Esophagus squamous epithelium (tissue), 5 donors: ENCODE data around the gene C1orf56. TPM values are rescaled to one million over a fixed set of nuclear protein-coding genes. Genes with fewer than 3 reads are reported as not detected.

ENCODE experiments used
- DNase-seq: peaks from one replicate; lab custom pipeline; 2025; lab: John Stamatoyannopoulos, UW
- H3K27ac ChIP-seq, 4 donors: fragments of 200-600 bp; sonication (generic); one replicate each; pipeline ENCODE4 v1.5.1; 2016 to 2019; ENCODE audit warnings: mild to moderate bottlenecking in 1 of 4
- H3K27me3 ChIP-seq, 4 donors: fragments of 200-600 bp; sonication (generic); 1 replicate in 3 of 4; 2 replicates in 1 of 4; pipeline versions ENCODE4 v1.5.1 to v1.6.0; 2017 to 2021; ENCODE audit warnings: antibody characterized with exemption in 1 of 4
- H3K36me3 ChIP-seq, 3 donors: fragments of 200-600 bp; sonication (generic); one replicate each; pipeline ENCODE4 v1.5.1; 2016 to 2019
- H3K4me1 ChIP-seq, 3 donors: fragments of 200-600 bp; sonication (generic); one replicate each; pipeline ENCODE4 v1.5.1; 2017 to 2019
- H3K4me3 ChIP-seq, 4 donors: fragments of 200-600 bp; sonication (generic); 1 replicate in 3 of 4; 2 replicates in 1 of 4; pipeline ENCODE4 v1.5.1; 2016 to 2019; ENCODE audit warnings: mild to moderate bottlenecking in 2 of 4, moderate library complexity in 1 of 4
- H3K9me3 ChIP-seq, 3 donors: fragments of 200-600 bp; sonication (generic); one replicate each; pipeline ENCODE4 v1.5.1; 2016 to 2019
- POLR2A ChIP-seq, 4 donors: fragments of 450-650 bp; IDR thresholded peaks; one replicate each; pipeline ENCODE4 v1.6.1; 2017; ENCODE audit warnings: antibody characterized with exemption in 4 of 4, mild to moderate bottlenecking in 4 of 4, moderate library complexity in 3 of 4
- WGBS, 2 donors: methylation state at CpG; one replicate each; pipeline ENCODE4 v1.1.5; 2018; 5-methylcytosine and 5-hydroxymethylcytosine counted together
- intact Hi-C: fragments of 100-400 bp; cut with DNase I; formaldehyde crosslinking; loops from one replicate; pipeline ENCODE4 v1.15.0; 2022
- total RNA-seq, 4 donors: library from RNA; depleted of rRNA; stranded (reverse); fragments of >200 nt; gene quantifications; one replicate each; pipeline ENCODE4 v1.1.0, GENCODE V29; 2016
- TF ChIP-seq, protein P1 (sequence below), 6 experiments: fragments of 450-650 bp in 4 of 6; fragments of 200-600 bp in 2 of 6; sonication (generic) in 2 of 6; IDR thresholded peaks; one replicate each; pipeline ENCODE4 v1.5.1; 2016 to 2019; ENCODE audit warnings: antibody characterized with exemption in 6 of 6, mild to moderate bottlenecking in 4 of 6, moderate library complexity in 4 of 6
- donor health status: DM: yes; HTN: yes; CAD: no.

Gene C1orf56
- total RNA-seq, 4 donors from 2014 or later, result 0.23 to 3.2 (median 2.3) TPM

- H3K4me1 ChIP-seq, result peaks cover 8 to 49% (median 15%) of the 10 kb centered on the region in 3 donors
- no peak for TF ChIP-seq POLR2A (IDR thresholded peaks at IDR 0.05)
- TF ChIP-seq, protein P1, sequence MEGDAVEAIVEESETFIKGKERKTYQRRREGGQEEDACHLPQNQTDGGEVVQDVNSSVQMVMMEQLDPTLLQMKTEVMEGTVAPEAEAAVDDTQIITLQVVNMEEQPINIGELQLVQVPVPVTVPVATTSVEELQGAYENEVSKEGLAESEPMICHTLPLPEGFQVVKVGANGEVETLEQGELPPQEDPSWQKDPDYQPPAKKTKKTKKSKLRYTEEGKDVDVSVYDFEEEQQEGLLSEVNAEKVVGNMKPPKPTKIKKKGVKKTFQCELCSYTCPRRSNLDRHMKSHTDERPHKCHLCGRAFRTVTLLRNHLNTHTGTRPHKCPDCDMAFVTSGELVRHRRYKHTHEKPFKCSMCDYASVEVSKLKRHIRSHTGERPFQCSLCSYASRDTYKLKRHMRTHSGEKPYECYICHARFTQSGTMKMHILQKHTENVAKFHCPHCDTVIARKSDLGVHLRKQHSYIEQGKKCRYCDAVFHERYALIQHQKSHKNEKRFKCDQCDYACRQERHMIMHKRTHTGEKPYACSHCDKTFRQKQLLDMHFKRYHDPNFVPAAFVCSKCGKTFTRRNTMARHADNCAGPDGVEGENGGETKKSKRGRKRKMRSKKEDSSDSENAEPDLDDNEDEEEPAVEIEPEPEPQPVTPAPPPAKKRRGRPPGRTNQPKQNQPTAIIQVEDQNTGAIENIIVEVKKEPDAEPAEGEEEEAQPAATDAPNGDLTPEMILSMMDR (IDR thresholded peaks at IDR 0.05), result no peak
- no peaks in the 10 kb centered on the region for H3K9me3 ChIP-seq
- H3K27me3 ChIP-seq, result no peaks in the 10 kb centered on the region
- WGBS, 2 donors, result 92 to 95% methylated on average over 13 to 14 of the region's 14 CpGs
- no peak overlapping the region for H3K27ac ChIP-seq
- no peak overlapping the region for H3K4me3 ChIP-seq
- peaks cover 0 to 27% (median 0%) of the 10 kb centered on the region in 3 donors for H3K36me3 ChIP-seq
- DNase-seq, result no peak
- intact Hi-C loops, result no loop called here
Observed at GRCh38 chr1:151012684-151013471, 34.7 kb upstream of the C1orf56 start.

- Histone ChIP-seq H3K4me1 (peaks cover 8 to 46% (median 14%) of the 10 kb centered on the region in 3 donors), H3K36me3 (peaks cover 0 to 33% (median 0%) of the 10 kb centered on the region in 3 donors), H3K27ac (no peak overlapping the region), H3K27me3 (no peaks in the 10 kb centered on the region), H3K9me3 (no peaks in the 10 kb centered on the region), H3K4me3 (no peak overlapping the region)
- intact Hi-C loops, result no loop called here
- DNase-seq, result no peak
- 63 to 65% methylated on average over 2 of the region's 2 CpGs for WGBS, 2 donors
- no peak for TF ChIP-seq POLR2A (IDR thresholded peaks at IDR 0.05)
- TF ChIP-seq, protein P1 (IDR thresholded peaks at IDR 0.05), result no peak
Observed at GRCh38 chr1:151013518-151013917, 34.0 kb upstream of the C1orf56 start.

DNA sequence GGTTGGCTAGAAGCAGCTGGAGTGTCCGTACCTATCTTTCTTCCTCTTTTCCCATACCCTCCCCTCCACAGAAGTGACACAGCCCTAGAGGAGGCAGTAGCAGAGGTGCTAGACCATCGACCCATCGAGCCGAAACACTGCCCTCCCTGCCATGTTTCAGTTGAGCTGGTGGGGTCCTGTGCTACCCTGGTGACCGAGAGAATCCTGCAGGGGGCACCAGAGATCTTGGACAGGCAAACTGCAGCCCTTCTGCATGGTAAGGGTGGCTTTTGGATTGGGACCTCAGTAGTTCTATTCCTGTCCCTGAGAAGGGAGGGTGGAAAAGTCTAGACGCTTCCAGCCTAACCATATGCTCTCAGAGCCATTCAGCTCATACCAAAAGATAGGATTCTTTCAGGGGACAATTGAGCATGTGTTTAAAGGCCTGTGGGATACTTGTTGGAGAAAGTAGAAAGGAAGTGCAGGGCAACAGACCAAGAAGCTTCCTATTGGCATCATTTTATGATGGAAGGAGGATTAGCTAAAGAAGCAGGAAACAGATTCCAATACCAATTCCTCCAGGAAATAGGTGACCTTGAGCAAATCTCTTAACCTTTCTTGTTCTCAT, 22.9 kb upstream of the C1orf56 start:
- WGBS, 2 donors, result 24 to 29% methylated on average over 2 to 4 of the region's 6 CpGs
- TF ChIP-seq, protein P1 (IDR thresholded peaks at IDR 0.05), result peak; percentile 69 to 85 (median 76)
- no peak for TF ChIP-seq POLR2A (IDR thresholded peaks at IDR 0.05)
- intact Hi-C loops, result loop anchor here (10.0 kb wide), 1 partner anchor 110 kb away; no protein-coding TSS in a partner anchor
- H3K27ac ChIP-seq, result peak overlapping the region in 1 of 4 donors; percentile 30
- no peak for DNase-seq
- H3K36me3 ChIP-seq, result peaks cover 0 to 90% (median 10%) of the 10 kb centered on the region in 3 donors
- H3K4me3 ChIP-seq, result no peak overlapping the region
- H3K9me3 ChIP-seq, result no peaks in the 10 kb centered on the region
- peaks cover 0 to 8% (median 3%) of the 10 kb centered on the region in 3 donors for H3K4me1 ChIP-seq
- no peaks in the 10 kb centered on the region for H3K27me3 ChIP-seq

GRCh38 chr1:151026460-151026859, 21.1 kb upstream of the C1orf56 start:
- Histone ChIP-seq H3K4me1 (peaks cover 0 to 8% (median 3%) of the 10 kb centered on the region in 3 donors), H3K27ac (no peak overlapping the region), H3K4me3 (no peak overlapping the region), H3K36me3 (peaks cover 4 to 91% (median 10%) of the 10 kb centered on the region in 3 donors), H3K9me3 (no peaks in the 10 kb centered on the region), H3K27me3 (no peaks in the 10 kb centered on the region)
- no peak for TF ChIP-seq POLR2A (IDR thresholded peaks at IDR 0.05)
- TF ChIP-seq, protein P1 (IDR thresholded peaks at IDR 0.05), result no peak
- intact Hi-C loops, result loop anchor here (10.0 kb wide), 1 partner anchor 108 kb away; no protein-coding TSS in a partner anchor
- DNase-seq, result no peak

GRCh38 chr1:151032164-151032563, 15.4 kb upstream of the C1orf56 start:
- DNase-seq, result no peak
- Histone ChIP-seq H3K4me3 (no peak overlapping the region), H3K27me3 (no peaks in the 10 kb centered on the region), H3K27ac (no peak overlapping the region), H3K4me1 (peaks cover 0 to 32% (median 0%) of the 10 kb centered on the region in 3 donors), H3K36me3 (peaks cover 3 to 80% (median 4%) of the 10 kb centered on the region in 3 donors), H3K9me3 (no peaks in the 10 kb centered on the region)
- TF ChIP-seq, protein P1 (IDR thresholded peaks at IDR 0.05), result no peak
- TF ChIP-seq POLR2A (IDR thresholded peaks at IDR 0.05), result no peak
- intact Hi-C loops, result no loop called here
- WGBS, 2 donors, result 92 to 99% methylated on average over 8 of the region's 8 CpGs
